ENCODE measurements around the gene TRPT1. TPM values are rescaled to one million over a fixed set of nuclear protein-coding genes. Genes with fewer than 3 reads are reported as not detected.
"Not testable (repeated sequence)": the region's sequence is repeated elsewhere in the genome, so short reads cannot be mapped to it uniquely, and the experiment has no call there.

The TRPT1 gene
- total RNA-seq, 2 donors from 2014 or later, result 56.3 to 75.2 TPM

DNA sequence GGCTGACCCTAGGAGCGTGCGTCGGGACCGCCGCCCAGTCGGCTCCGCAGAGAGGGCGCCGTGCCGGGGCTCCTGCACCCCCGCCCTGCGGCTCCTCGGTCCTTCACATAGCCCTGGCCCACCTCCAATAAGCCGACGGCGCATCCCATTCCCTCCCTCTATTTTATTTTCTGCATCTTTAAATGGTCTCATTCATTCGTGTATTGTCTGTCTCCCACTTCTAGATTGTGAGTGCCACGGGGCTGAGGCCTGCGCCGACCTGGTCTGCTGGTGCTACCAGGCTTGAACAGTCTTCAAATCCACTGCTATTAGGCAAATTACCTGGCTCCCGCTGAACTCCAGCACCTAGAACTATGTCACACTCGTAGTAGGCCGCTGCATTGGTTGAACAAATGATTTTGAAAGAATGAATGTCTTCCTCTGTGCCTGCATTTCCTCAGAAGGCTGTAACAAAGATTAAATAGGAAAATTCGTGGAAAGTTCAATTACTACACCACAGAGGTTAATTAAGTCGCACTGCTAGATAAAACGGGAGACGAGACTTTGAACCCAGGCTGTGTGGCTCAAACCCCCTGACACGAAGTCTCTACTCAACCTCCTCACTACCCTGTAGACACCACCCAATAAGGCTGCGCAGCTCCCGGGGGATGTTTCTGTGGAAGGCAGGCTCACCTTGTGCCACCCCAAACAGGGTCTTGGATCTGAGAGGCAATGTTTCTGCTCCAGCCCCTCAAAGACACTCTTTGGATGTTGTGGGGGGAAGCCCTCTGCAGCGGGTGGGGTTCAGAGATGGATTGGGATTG is 21.9 kb upstream of the TRPT1 start:
- H3K4me3 ChIP-seq, result peak overlapping the region in 1 of 2 donors; percentile 59
- no peak for DNase-seq
- intact Hi-C loops (cut with DNase I), result no loop called here
- peaks cover 56% of the 10 kb centered on the region for H3K4me1 ChIP-seq
- no peak for ATAC-seq
- WGBS, 2 donors, result 34 to 39% methylated on average over 25 to 31 of the region's 31 CpGs
- peak overlapping the region in 3 of 4 donors; percentile 58 to 90 (median 86) for H3K27ac ChIP-seq
- no peaks in the 10 kb centered on the region for H3K36me3 ChIP-seq (replicated peaks in 1 of 2; ENCODE audit: insufficient read depth in 1 of 2, low read depth in 2 of 2)
- H3K9me3 ChIP-seq, result no peaks in the 10 kb centered on the region
- H3K27me3 ChIP-seq, result no peaks in the 10 kb centered on the region
- TF ChIP-seq POLR2A (IDR thresholded peaks at IDR 0.05) (no peak), CTCF (IDR thresholded peaks at IDR 0.05) (no peak)

DNA sequence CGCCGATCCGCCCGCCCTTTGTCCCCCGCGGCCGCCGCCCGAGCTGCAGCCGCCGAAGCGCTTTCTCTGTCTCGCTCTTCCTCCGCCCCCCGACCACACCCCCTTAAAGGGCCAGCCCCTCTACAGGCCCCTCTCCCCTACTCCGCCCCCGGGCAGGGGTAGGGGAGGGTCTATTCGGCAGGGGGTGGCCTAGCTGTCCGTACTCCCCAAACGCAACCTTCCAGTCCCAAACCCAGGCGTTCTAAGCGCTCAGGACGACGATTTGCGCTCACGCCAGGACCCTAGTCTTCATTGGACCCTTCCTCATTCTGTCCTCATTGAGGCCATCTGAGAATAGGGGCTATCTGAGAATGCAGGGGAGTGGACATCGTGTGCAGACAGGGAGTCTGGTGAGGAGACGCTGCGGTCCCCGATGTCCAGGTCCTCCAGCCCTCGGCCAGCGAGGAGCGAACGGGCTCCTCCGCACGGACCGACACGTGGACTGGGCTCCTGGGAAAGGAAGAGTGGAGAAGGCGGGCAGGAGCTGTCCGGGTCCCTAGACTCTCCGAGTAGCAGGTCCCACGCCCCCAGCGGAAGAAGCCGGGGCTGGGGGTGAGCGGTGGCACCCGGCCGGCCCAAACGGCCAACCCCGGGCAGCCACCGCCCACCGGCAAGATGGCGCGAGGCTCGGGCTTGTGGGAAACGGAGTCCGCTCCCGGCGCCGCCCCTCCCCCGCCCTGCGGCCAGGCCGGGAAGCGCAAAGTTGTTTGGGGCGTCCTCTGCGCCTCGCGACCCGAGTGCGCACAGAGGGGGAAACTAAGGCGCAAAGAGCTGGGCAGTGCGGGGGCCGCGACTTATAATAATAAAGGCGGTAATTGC is 21.1 kb upstream of the TRPT1 start, which contains the start of gene PPP1R14B:
Gene PPP1R14B, minus strand, starts transcription at position 73 of the 858 bp plus-strand sequence. CDS start 270 bp downstream, outside the sequence.
- intact Hi-C loops (cut with DNase I), result no loop called here
- 0 to 1% methylated on average over 31 to 72 of the region's 74 CpGs for WGBS, 2 donors
- peak within 1 kb of the TSS; percentile 91 to 94 (median 92) for H3K27ac ChIP-seq

GRCh38 chr11:64246621-64246870 is 20.6 kb upstream of the TRPT1 start:
- H3K9me3 ChIP-seq; DNase-seq; H3K27me3 ChIP-seq; H3K4me3 ChIP-seq; H3K36me3 ChIP-seq (replicated peaks in 1 of 2; ENCODE audit: insufficient read depth in 1 of 2, low read depth in 2 of 2); intact Hi-C loops (cut with DNase I): not testable (repeated sequence)
- TF ChIP-seq CTCF (IDR thresholded peaks at IDR 0.05), result peak in 2 of 7 experiments; percentile 1 to 15
- peaks cover 52% of the 10 kb centered on the region for H3K4me1 ChIP-seq
- WGBS, 2 donors, result 0% methylated on average over 8 of the region's 43 CpGs; no CpG with 5 or more reads in 1 of the 2 donors
- H3K27ac ChIP-seq, result peak overlapping the region; percentile 91 to 94 (median 92)
- peak; percentile 11 for ATAC-seq

More for the DNA sequence above, 21.1 kb upstream of the TRPT1 start, which contains the start of gene PPP1R14B:
- TF ChIP-seq CTCF (IDR thresholded peaks at IDR 0.05) (peak in 3 of 7 experiments; percentile 7 to 43 (median 32)), POLR2A (IDR thresholded peaks at IDR 0.05) (peak in 2 of 3 donors; percentile 51 to 55)
- Histone ChIP-seq H3K4me3 (peak within 1 kb of the TSS; percentile 67 to 84), H3K36me3 (replicated peaks in 1 of 2; ENCODE audit: insufficient read depth in 1 of 2, low read depth in 2 of 2) (no peaks in the 10 kb centered on the region), H3K9me3 (no peaks in the 10 kb centered on the region), H3K27me3 (no peaks in the 10 kb centered on the region), H3K4me1 (peaks cover 56% of the 10 kb centered on the region)
- ATAC-seq, result peak; percentile 66
- DNase-seq, result peak; percentile 88 to 92 (median 90)

DNA sequence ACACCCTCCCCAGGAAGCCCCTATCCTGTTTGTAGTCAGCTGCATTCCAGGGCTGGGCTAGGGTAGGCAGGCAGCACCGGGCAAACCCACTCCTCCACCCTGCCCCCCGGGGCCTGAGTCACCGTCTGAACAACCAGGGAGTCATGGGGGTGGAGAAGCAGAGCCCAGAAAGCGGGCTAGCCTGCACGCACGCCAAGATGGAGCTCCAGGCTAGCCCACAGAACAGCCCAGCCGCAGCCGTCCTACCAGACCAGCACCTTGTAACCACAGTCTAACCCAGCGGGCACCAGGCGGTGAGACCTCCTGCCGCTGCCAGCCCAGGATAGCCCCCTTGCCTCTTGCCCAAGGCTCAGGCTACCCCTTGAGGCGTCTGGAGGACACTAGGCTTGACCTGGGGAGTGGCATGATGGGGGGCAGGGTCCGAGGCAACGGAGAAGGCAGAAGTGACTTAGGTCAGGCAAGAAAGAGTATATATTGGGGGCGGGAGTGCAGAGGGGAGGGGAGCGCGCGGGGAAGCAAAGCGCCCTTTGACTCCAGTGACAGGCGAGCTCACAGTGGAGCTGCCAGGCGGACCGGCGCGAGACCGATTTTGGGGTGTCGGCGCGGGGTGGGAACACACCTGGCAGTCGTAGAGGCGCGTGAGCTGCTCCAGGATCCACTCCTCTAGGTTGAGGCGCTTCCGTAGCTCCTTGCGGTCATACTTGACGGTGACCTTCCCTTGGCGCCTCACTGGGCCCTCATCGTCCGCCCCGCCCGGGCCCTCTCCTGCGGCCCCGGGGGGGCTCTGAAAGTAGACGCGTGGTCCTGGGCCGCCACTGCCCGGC is 20.0 kb upstream of the TRPT1 start:
- peak; percentile 80 to 91 (median 87) for DNase-seq
- Histone ChIP-seq H3K27me3 (no peaks in the 10 kb centered on the region), H3K4me1 (peaks cover 50% of the 10 kb centered on the region), H3K4me3 (peak overlapping the region; percentile 67 to 84), H3K9me3 (no peaks in the 10 kb centered on the region), H3K36me3 (replicated peaks in 1 of 2; ENCODE audit: insufficient read depth in 1 of 2, low read depth in 2 of 2) (no peaks in the 10 kb centered on the region), H3K27ac (peak overlapping the region; percentile 91 to 94 (median 92))
- intact Hi-C loops (cut with DNase I), result no loop called here
- peak; percentile 4 for ATAC-seq
- WGBS, 2 donors, result 1 to 2% methylated on average over 20 to 44 of the region's 46 CpGs
- peak in 1 of 7 experiments; percentile 17 for TF ChIP-seq CTCF (IDR thresholded peaks at IDR 0.05)
- TF ChIP-seq POLR2A (IDR thresholded peaks at IDR 0.05), result peak; percentile 68 to 75 (median 74)
